ENCODE data around the gene TAF4B.

TAF4B gene

GRCh38 chr18:26215247-26215970, 10.8 kb upstream of the TAF4B start:
- DNase-seq (ENCODE audit: low read depth): no peak
- TF ChIP-seq CTCF (IDR thresholded peaks at IDR 0.05; ENCODE audit: control insufficient read depth, extremely low read depth, insufficient read depth): no peak
- no peak overlapping the region for H3K4me3 ChIP-seq (ENCODE audit: low read depth, low read length)

GRCh38 chr18:26225022-26225693, 1.1 kb upstream of the TAF4B start:
- H3K4me3 ChIP-seq (ENCODE audit: low read depth, low read length): no peak overlapping the region
- DNase-seq (ENCODE audit: low read depth): no peak
- no peak for TF ChIP-seq CTCF (IDR thresholded peaks at IDR 0.05; ENCODE audit: control insufficient read depth, extremely low read depth, insufficient read depth)

GRCh38 chr18:26225915-26226228, 373 bp upstream of the TAF4B start:
- no peak for TF ChIP-seq CTCF (IDR thresholded peaks at IDR 0.05; ENCODE audit: control insufficient read depth, extremely low read depth, insufficient read depth)
- no peak for DNase-seq (ENCODE audit: low read depth)
- peak overlapping the region; percentile 64 for H3K4me3 ChIP-seq (ENCODE audit: low read depth, low read length)

- DNase-seq (ENCODE audit: low read depth): no peak
- no peak for TF ChIP-seq CTCF (IDR thresholded peaks at IDR 0.05; ENCODE audit: control insufficient read depth, extremely low read depth, insufficient read depth)
- peak overlapping the region; percentile 64 for H3K4me3 ChIP-seq (ENCODE audit: low read depth, low read length)
Measured at GRCh38 chr18:26227051-26227670, 916 bp downstream of the TAF4B start.

GRCh38 chr18:26228562-26229260, 2.5 kb downstream of the TAF4B start:
- no peak for DNase-seq (ENCODE audit: low read depth)
- no peak for TF ChIP-seq CTCF (IDR thresholded peaks at IDR 0.05; ENCODE audit: control insufficient read depth, extremely low read depth, insufficient read depth)
- H3K4me3 ChIP-seq (ENCODE audit: low read depth, low read length): no peak overlapping the region

- no peak for TF ChIP-seq CTCF (IDR thresholded peaks at IDR 0.05; ENCODE audit: control insufficient read depth, extremely low read depth, insufficient read depth)
- no peak overlapping the region for H3K4me3 ChIP-seq (ENCODE audit: low read depth, low read length)
- DNase-seq (ENCODE audit: low read depth): no peak
Measured at GRCh38 chr18:26230497-26230896, 4.3 kb downstream of the TAF4B start.

Measured in LNCaP clone FGC (cell line).